Measurements from ENCODE around the gene FLVCR1.

The FLVCR1 gene

GRCh38 chr1:212915245-212916091 lies 57.4 kb downstream of the FLVCR1 start:
- ChIA-PET POLR2A (ENCODE audit: low non-redundant PET) (no interaction called here), CTCF (no interaction called here)
- no peak for DNase-seq (ENCODE audit: low spot score)
- no peak overlapping the region for H3K27ac ChIP-seq
- TF ChIP-seq CTCF (conservative IDR thresholded peaks at IDR 0.05; ENCODE audit: low read depth): no peak

GRCh38 chr1:212916481-212917133 lies 58.5 kb downstream of the FLVCR1 start:
- no peak for DNase-seq (ENCODE audit: low spot score)
- H3K27ac ChIP-seq: no peak overlapping the region
- CTCF ChIA-PET: interaction anchor here (0.5 kb wide), 1 partner anchor 861 kb away, joined by 3 read pairs; no protein-coding TSS in a partner anchor
- POLR2A ChIA-PET (ENCODE audit: low non-redundant PET): no interaction called here
- TF ChIP-seq CTCF (conservative IDR thresholded peaks at IDR 0.05; ENCODE audit: low read depth): no peak

GRCh38 chr1:212917134-212917485 lies 59.0 kb downstream of the FLVCR1 start:
- H3K27ac ChIP-seq: no peak overlapping the region
- DNase-seq (ENCODE audit: low spot score): no peak
- ChIA-PET POLR2A (ENCODE audit: low non-redundant PET) (interaction anchor here (0.6 kb wide), 1 partner anchor 86 kb away, joined by 4 read pairs; no protein-coding TSS in a partner anchor), CTCF (no interaction called here)
- TF ChIP-seq CTCF (conservative IDR thresholded peaks at IDR 0.05; ENCODE audit: low read depth): no peak

- POLR2A ChIA-PET (ENCODE audit: low non-redundant PET): no interaction called here
- no peak overlapping the region for H3K27ac ChIP-seq
- no peak for DNase-seq (ENCODE audit: low spot score)
- CTCF ChIA-PET: interaction anchor here (0.6 to 0.7 kb wide), 2 partner anchors 100 to 1619 kb away, joined by 3 read pairs; no protein-coding TSS in a partner anchor
- no peak for TF ChIP-seq CTCF (conservative IDR thresholded peaks at IDR 0.05; ENCODE audit: low read depth)
Observed at GRCh38 chr1:212917858-212918257, 59.8 kb downstream of the FLVCR1 start.

GRCh38 chr1:212918824-212919223 lies 60.7 kb downstream of the FLVCR1 start:
- CTCF ChIA-PET: no interaction called here
- H3K27ac ChIP-seq: no peak overlapping the region
- POLR2A ChIA-PET (ENCODE audit: low non-redundant PET): no interaction called here
- DNase-seq (ENCODE audit: low spot score): no peak
- TF ChIP-seq CTCF (conservative IDR thresholded peaks at IDR 0.05; ENCODE audit: low read depth): no peak

- POLR2A ChIA-PET (ENCODE audit: low non-redundant PET): no interaction called here
- TF ChIP-seq CTCF (conservative IDR thresholded peaks at IDR 0.05; ENCODE audit: low read depth): no peak
- no peak overlapping the region for H3K27ac ChIP-seq
- CTCF ChIA-PET: interaction anchor here (0.7 kb wide), 1 partner anchor 19 kb away, joined by 4 read pairs; no protein-coding TSS in a partner anchor
- DNase-seq (ENCODE audit: low spot score): no peak
Observed at GRCh38 chr1:212920246-212920645, 62.2 kb downstream of the FLVCR1 start.
